Activated naive CD8-positive, alpha-beta T cell treated with anti-CD3 and anti-CD28 coated beads, Interleukin-2, amount 50 U/mL, for 16 hours (primary cell): ENCODE data around the gene TGIF2.
A peak's percentile ranks its signal among the peaks of the same experiment; 100 is the strongest.

Source experiments
- DNase-seq: peaks from one replicate; pipeline ENCODE4 v3.0.0-alpha.2; 2020; ENCODE audit warnings: low read depth, low spot score

TGIF2 gene

DNA sequence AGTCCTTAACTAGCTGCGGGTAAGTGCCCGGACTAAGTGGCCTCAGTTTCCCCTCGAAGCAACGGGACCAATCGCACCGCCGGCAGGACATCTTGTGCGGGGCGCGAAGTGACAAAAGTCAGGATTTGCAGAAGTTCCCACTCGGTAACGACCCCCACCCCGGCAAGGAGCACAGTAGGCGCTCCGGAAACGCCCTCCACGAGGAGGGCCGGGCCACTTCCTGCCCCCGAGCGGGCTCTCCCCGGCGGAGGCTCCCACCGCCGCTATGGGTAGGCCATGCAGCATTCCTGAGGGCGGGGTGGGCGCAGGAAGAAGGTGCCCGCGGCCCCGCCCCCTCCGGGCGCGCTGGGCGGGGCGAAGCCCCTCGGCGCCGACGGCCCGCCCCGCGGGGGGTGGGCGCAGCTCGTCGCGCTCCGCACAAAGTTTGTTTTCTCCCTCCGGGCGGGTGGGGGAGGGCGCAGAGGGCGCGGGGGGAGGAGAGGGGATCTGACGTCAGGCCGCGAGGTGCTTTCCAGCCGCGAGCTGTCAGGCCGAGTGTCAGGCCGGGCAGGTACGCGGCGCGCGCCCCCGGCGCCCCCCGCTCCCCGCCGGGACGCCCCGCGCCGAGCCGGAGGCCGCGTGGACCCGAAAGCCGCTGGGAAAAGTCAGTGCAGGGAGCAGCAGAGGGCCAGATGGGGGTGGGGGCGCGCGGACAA, at the start of gene TGIF2:
Gene TGIF2 (plus strand): TSS at position 495 of the 695 bp plus-strand sequence. CDS start 5,178 bp downstream, outside the sequence.
- DNase-seq, result peak; percentile 83

DNA sequence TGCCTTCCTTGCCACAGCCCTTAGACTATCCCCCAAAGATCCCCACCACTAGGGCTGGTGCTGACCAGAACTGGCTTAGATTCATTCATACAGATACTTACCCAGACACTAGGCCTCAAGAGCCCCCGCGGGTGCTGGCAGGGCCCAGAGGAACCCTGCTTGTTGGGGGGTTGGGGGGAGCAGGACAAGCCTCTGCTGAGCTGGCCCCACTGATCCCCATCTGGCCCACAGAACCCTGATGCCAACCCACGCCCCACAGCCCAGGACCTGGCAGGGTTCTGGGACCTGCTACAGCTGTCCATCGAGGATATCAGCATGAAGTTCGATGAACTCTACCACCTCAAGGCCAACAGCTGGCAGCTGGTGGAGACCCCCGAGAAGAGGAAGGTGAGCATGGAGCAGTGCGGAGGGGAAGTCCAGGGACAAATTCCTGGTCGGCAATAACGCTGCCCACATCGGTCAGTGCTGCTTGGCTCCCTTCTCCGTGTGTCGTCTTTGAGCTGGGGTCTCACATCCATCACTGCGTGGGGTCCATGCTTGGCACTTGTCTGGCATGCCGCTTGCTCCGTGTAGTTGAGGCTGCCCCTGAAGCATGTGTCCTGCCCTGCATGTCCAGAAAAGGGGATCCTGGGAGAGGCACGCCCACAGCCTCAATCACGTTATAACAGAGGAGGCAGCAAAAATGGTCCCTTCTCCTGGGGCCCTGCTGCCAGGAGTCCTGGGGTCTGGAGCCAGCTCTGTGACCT, 47.6 kb upstream of the TGIF2 start:
- no peak for DNase-seq

DNA sequence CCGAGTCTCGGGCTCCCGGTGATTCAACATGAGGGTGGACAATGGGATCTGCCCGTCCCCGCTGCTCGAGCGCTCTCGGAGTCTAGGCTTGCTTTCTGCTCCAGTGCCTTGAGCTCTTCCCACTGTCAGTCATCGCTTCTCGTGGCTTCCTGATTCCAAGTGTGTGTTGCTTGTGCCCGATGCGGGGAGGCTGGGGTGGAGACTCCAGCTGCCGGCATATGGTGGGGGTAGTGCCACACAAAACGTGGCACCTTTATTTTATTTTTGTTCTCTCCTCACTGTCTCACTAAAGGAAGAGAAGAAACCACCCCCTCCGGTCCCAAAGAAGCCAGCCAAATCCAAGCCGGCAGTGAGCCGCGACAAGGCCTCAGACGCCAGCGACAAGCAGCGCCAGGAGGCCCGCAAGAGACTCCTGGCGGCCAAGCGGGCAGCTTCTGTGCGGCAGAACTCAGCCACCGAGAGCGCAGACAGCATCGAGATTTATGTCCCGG, 46.8 kb upstream of the TGIF2 start:
- no peak for DNase-seq

DNA sequence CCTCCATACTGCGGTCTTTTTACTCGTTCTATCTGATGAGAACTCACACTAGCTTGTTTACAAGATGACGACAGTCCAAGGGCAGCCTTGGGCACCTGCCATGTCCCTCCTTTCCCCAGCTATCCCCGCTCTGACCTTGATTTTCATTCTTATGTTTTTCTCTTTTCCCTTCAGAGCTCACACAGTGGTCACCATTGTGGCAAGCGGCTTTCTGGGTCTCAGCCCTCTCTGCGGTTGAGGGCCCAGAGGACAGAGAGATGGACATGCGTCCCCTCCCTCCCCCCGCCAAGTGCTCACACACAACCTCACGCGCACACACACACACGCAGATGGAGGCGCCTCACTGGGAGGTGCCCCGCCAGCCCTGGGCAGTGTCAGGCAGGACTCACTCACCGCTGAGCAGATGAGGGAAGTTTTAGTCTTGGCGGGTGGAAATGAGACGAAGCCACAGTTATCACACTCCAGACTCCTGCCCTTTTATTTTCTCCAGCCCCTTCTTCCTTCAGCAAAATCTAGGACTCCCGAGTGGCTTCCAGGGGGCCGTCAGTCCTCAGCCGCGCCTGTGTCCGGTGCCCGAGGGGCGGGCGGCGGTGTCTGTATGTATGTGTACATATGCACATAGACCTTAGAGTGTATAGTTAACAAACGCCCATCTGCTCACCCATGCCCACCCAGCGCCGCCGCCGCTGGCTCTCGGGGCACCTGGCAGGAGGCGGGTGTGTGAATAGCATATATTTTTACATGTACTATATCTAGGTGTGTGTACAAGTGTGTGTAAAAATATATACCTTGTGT, 45.9 kb upstream of the TGIF2 start:
- DNase-seq, result no peak

DNA sequence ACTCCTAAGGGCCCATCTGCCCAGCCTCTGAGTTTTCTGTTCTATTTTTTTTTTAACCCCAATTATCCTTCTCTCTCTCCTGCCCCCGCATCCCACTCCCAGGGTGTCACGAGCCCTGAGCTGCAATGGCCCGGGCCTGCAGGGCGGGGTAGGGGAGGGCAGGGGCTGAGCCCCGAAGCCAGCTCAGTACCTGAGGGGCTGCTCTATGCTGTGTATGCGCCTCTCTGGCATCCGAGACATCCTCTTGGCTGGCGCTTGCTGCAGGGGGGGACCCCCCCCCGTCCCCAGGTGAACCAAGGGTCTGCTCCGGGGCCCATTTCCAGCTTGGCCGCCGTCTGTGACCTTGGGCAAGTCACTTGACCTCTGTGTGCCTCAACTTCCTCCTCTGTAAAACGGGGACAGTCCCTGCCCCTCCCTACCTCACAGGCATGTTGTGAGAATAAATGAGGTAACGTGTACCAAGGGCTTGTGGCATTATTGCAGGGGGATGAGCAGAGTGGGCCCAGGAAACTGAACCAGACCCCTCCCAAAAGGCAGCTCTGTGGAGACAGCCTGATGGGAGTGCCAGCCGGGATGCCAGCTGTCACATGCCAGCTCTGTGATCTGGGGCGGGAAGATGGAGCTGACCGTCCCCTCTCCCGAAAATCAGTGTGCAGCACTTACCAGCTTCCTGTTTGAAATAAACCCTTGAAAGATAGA, 45.1 kb upstream of the TGIF2 start:
- DNase-seq, result no peak

DNA sequence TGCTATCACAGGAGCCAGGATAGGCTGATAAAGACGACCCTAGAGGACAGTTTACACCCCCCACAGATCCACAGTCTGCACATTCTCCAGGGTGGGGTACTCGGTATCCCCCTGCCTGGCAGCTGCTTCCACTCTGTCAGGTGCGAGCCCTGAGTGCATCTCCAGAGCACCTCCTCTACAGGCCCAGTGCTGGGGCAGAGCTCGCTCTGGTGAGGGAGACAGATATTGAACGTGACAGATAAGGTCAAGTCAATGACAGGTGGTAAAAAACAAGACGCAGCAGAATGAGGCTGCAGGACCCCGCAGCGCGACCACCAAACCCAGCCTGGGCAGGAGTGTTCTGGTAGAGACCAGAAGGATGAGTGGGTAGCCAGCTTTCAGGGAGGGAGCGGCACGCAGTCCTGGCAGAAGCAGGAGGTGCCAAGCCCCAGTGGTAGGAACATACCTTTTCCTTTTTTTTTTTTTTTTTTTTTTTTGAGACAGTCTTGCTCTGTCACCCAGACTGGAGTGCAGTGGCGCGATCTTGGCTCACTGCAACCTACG, 44.5 kb upstream of the TGIF2 start:
- DNase-seq, result no peak

DNA sequence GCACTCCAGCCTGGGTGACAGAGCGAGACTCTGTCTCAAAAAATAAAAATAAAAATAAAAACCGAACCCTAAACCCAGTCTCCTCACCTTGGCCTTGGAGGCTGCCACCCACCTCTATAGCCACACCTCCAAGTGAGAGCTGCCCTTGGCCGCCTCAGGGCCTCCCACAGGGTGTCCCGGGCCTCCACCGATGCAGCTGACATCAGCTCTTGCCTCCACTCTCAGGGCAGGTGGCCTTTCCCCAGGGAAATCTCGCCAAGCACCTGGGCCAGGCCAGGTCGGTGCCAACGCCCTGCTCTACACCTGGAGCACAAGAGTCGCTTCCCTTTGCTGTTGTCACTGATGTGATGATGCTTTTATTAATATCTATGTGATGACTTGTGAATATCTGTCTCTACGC, 41.0 kb upstream of the TGIF2 start:
- no peak for DNase-seq

DNA sequence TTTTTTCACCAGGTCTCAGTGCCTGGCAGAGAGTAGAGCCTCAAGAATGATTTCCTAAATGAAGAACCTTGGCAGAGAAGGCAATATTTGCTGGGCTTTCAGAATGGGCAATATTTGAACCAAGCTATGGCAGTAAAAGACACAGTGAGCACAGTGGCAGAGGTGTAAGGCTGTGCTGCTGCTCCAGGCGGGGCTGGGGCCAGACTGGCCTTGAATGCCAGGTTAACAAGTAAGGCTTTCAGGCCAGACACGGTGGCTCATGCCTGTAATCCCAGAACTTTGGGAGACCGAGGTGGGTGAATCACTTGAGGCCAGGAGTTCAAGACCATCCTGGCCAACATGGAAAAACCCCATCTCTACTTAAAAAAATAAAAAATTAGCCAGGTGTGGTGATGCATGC, 40.6 kb upstream of the TGIF2 start:
- DNase-seq, result no peak

DNA sequence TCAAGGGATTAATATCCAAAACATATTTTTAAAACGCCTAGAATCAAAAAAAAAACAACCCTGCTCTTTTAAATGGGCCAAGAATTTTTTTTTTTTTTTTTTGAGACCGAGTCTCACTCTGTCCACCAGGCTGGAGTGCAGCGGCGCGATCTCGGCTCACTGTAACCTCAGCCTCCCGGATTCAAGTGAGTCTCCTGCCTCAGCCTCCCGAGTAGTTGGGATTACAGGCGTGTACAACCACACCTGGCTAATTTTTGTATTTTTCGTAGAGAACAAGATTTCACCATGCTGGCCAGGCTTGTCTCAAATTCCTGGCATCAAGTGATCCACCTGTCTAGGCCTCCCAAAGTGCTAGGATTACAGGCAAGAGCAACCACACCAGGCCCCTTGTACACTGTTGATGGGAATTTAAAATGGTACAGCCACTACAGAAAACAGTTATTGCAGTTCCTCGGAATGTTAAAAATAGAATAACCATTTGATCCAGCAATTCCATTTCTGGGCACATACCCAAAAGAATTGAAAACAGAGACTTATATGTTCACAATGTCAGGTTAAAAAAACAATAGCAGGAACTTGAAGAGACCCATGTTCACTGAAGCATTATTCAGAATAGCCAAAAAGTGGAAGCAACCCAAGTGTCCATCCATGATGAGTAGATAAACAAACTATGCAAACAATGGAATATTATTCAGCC, 35.2 kb upstream of the TGIF2 start:
- DNase-seq, result no peak

DNA sequence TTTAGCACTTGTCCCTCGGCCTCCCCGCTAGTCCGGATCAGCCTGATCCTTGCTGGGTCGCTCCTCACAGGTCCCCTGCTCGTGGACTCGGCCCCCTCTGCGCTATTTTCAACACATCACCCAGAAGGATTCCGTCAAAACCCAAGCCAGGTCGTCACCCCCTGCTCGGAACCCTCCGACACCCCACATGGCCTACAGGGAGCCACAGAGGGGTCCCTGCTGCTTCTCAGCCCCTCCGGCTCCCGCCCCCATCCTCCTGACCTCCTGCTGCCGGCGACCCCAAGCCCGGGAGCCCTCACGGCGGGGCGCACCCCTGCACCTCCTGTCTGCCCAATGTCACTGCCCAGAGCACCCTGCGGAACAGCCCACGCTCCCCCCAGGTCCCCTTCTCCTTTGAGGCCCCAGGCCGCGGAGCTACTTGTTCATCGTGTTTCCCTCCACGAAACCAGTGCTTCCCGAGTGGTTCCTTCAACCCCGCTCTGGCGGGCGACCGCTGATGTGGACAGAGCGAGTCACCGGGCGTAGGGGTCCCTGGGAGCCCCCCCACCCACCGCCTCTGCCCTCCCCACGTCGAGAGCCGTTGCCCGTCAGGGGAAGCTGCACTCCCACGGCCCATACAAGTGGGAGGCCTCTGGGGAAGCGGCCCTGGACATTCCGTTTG, 32.7 kb upstream of the TGIF2 start:
- no peak for DNase-seq

DNA sequence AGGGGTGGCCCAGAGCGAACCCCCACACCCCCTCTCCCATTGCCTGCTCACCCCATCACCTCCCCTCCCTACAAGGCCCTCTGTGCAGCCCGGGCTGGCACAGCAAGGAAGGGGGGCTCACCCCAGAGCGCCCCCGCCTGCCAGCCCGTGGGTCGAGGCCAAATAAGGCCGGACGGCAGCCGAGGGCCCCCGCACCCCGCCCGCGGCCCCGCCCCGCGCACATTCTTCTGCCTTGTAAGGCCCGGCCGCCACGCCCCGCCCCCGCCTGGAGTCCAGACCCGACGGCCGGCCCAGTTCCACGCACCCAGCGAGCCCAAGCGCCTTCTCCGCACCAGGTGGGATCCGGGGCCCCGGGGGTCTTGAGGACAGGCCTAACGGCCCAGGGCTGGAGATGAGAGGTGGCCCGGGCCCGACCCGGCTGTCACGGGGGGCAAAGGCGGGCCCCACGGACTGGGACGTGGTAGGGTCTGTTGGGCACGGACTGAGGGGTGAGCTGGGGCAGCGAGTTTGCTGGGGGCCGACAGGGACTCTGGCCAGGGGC, 32.1 kb upstream of the TGIF2 start, which contains the start of gene MYL9:
Gene MYL9 (plus strand): TSS at position 293 of the 541 bp plus-strand sequence. CDS start 3,366 bp downstream, outside the sequence.
- no peak for DNase-seq

DNA sequence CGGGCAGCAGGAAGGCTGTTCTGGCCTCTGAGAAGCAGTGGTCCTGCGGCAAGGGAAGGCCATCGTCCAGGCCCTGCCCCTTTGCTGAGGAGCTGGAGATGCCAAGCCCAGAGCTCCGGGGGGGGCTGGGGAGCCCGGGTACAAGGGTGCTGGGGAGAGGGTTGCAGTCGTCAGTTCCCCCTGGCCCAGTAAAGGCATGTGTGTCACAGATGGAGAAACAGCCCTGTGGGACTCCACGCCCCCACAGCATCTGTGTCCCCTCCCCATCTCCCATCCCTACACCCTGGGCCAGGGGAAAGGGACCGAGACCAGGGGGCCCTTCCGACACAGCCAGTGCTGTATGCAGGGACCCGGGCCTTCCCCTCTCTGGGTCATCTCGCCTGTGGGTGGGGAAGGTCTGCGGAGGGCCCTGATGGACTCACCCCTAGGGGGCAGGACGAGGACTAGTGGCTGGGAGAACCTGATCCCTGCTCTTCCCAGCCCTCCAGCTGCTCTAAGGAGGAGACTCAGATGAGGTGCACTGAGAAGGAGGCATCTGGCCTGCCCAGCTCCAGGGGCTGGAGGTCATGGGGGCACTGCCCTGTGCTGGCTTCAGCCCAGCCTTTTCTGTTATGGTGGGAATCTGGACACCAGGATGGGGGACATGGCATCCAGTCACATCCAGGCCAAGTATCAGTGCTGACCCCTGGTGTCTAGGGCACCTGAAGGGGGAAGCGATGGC, 31.5 kb upstream of the TGIF2 start:
- DNase-seq, result no peak

DNA sequence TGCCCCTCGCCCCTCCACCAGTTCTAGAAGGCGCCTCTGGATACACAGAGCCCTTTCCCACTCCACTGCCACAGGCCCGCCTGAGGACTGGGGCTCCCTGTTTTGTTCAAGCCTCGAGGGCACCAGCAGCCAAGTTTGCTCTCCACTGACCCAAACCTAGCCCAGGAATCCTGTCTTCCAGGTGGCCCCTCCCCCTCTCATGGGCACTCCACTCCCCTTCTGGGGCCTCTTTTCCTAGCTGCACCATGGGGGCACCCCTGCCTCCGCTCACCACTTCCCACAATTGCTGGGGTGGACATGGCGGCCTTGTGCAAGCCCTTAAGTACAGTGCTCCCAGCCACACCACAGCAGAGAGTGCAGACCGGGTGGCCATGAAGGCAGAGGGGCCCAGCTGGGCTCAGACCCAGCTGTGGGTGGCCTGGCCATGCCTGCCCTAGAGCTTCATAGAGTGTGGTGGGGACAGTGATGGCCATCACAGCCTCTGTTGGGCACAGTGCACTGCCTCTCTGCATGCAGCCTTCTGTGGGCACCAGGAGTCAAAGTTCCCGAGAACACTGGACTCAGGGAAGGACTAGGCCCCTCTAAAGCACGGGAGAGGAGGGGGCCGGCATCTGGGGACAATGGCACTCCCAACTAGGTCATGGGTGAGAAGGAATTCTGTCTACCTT, 30.7 kb upstream of the TGIF2 start:
- no peak for DNase-seq

DNA sequence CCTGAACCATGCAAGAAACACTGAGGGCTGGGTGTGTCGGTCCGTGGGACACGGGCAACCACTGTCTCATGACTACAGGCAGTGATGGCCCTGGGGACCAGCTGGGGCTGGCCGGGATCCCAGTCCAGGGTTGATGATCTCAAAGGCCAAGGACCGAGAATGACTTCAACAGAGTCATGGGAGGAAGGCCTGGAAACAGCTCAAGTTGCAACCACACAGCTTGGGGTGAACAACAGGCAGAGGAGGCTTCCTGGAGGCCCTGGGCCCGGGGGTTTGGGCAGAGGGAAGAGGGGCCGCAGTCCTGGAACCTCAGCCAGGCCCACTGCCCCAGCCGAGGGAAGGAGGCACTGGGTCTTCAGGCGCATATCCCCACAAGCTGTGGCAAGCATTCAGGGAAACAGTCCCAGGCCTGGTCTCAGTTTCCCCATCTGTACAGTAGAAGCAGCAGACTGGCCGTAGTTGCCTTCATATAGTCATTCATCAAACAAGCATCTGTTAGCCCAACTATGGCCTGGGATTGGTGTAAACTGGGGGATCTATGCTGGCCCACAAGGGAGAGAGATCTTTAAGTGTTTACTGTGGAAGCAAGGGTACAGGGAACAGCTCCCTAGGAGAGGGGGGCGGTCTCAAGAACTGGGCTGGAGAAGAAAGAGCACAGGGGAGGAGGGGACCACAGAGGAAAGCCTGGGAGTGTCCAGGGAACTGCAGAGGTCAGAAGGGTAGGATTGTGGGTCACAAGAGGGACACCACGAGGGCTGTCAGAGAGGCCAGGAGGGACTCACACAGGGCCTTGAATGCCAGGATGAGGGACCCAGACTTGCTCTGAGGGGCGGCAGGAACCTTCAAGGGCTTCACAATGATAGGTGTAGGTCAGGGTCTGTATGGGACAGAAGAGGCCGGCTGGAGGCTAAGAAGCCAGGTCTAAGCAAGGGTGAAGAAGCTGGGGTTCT, 29.9 kb upstream of the TGIF2 start:
- DNase-seq, result no peak

DNA sequence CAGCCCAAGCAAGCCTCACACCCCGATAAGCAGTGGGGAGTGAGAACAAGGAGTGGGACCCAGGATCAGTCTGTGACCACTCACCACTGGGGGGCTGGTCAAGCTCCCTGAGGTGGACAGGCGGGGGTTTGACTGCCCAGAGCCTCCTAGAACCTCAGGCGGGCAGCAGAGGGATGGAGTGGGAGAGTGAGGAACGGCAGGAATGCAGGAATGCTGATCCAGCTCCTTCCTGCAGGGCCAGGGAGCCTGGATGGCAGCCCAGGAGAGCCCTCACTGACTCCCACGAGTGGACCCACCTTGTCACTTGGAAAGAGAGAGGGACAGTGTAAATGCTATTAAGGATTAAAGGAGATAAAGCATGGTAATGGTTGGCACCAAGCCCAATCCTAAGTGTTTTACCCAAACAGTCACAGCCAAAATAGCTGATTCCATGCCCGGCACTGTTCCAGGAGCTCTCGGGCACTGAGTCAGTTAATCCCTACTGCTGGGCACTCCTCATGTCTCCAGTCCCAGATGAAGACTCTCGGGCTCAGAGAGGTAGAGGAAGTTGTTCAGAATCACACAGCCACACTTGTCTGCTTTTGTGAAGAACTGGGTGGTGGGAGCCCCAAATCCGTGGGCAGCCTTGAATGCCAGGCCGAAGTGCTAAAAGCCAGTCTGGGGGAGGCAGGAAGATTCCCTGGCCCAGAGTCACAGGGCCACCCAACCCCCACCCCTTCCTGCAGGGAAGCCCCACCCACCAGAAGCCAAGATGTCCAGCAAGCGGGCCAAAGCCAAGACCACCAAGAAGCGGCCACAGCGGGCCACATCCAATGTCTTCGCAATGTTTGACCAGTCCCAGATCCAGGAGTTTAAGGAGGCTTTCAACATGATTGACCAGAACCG, 29.0 kb upstream of the TGIF2 start:
- DNase-seq, result no peak

DNA sequence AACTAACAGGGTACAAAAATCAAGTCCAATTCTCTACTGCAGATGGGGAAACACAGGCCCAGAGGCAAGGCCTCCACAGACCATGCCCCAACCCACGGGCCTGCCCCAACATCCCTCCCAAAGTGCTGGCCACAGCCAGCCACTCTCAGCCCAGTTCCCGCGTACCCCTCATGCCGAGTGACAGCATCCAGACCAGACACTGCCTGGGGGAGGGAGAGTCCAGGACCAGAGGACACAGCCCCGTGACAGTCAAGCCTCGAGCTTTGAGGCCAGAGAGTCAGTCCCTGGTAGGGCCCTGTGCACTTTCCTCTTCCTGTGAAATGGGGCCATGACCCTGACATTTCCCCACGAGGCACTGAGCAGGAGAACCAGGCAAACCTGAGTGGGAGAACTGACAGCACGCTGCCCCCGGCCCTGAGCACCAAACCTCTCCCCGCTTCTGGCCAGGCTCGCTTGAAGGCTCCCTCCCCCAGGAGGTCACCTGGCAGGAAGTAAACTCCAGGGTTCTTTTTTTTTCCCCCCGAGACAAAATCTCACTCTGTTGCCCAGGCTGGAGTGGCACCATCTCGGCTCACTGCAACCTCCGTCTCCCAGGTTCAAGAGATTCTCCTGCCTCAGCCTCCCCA, 27.2 kb upstream of the TGIF2 start:
- no peak for DNase-seq
